Measurements from ENCODE around the gene BTBD10.
A peak's percentile ranks its signal among the peaks of the same experiment; 100 is the strongest.

The BTBD10 gene

GRCh38 chr11:13355191-13355590 is 107.8 kb downstream of the BTBD10 start:
- TF ChIP-seq GLIS3 (CRISPR knock-in tag; IDR thresholded peaks at IDR 0.05) (no peak), CSRNP3 (CRISPR knock-in tag; IDR thresholded peaks at IDR 0.05) (no peak), TOX (CRISPR knock-in tag; IDR thresholded peaks at IDR 0.05; ENCODE audit: borderline replicate concordance) (no peak), TCF4 (CRISPR knock-in tag; IDR thresholded peaks at IDR 0.05; ENCODE audit: borderline replicate concordance) (no peak), ZFP30 (CRISPR knock-in tag; IDR thresholded peaks at IDR 0.05) (no peak), ARNTL (CRISPR knock-in tag; IDR thresholded peaks at IDR 0.05; ENCODE audit: borderline replicate concordance, low read depth) (no peak), ZC3H10 (CRISPR knock-in tag; IDR thresholded peaks at IDR 0.05) (no peak), PATZ1 (CRISPR knock-in tag; IDR thresholded peaks at IDR 0.05; ENCODE audit: borderline replicate concordance) (no peak)
- no peak for ATAC-seq

- TF ChIP-seq ZFP30 (CRISPR knock-in tag; IDR thresholded peaks at IDR 0.05) (no peak), ZC3H10 (CRISPR knock-in tag; IDR thresholded peaks at IDR 0.05) (no peak), RARB (CRISPR knock-in tag; IDR thresholded peaks at IDR 0.05) (no peak), ESRRG (CRISPR knock-in tag; IDR thresholded peaks at IDR 0.05) (no peak), ZFP3 (CRISPR knock-in tag; IDR thresholded peaks at IDR 0.05) (no peak), OSR1 (CRISPR knock-in tag; IDR thresholded peaks at IDR 0.05) (no peak), ISL1 (CRISPR knock-in tag; IDR thresholded peaks at IDR 0.05) (no peak), PATZ1 (CRISPR knock-in tag; IDR thresholded peaks at IDR 0.05; ENCODE audit: borderline replicate concordance) (no peak), CSDC2 (CRISPR knock-in tag; IDR thresholded peaks at IDR 0.05) (no peak), CREB5 (CRISPR knock-in tag; IDR thresholded peaks at IDR 0.05; ENCODE audit: low read depth) (no peak), CSRNP3 (CRISPR knock-in tag; IDR thresholded peaks at IDR 0.05) (no peak), SNAI2 (CRISPR knock-in tag; IDR thresholded peaks at IDR 0.05) (no peak), PPARA (CRISPR knock-in tag; IDR thresholded peaks at IDR 0.05; ENCODE audit: borderline replicate concordance) (no peak), ZNF8 (CRISPR knock-in tag; IDR thresholded peaks at IDR 0.05) (no peak), ZNF70 (CRISPR knock-in tag; IDR thresholded peaks at IDR 0.05) (no peak), POU6F1 (CRISPR knock-in tag; IDR thresholded peaks at IDR 0.05; ENCODE audit: borderline replicate concordance, low read depth) (no peak), TCF4 (CRISPR knock-in tag; IDR thresholded peaks at IDR 0.05; ENCODE audit: borderline replicate concordance) (no peak), TSHZ2 (CRISPR knock-in tag; IDR thresholded peaks at IDR 0.05) (no peak)
- peak; percentile 52; the same call in 2 of the 3 replicates for ATAC-seq
Observed at GRCh38 chr11:13354335-13354734, 108.7 kb downstream of the BTBD10 start.

Measured in SK-N-SH treated with all-trans-retinoic acid at 6 μM for 48 hours (cell line).